Epidermal melanocyte (primary cell): Measurements from ENCODE around the gene TP53INP2.
"Not testable (repeated sequence)": the region's sequence is repeated elsewhere in the genome, so short reads cannot be mapped to it uniquely, and the experiment has no call there.

Experiments
- DNase-seq: peaks from one replicate; pipeline ENCODE4 v3.0.0; 2011; ENCODE audit warnings: low spot score; ENCODE audit not compliant: insufficient read length

Gene TP53INP2

GRCh38 chr20:34720266-34720665 is 16.1 kb downstream of the TP53INP2 start:
- DNase-seq: no peak

GRCh38 chr20:34722560-34722959 is 18.4 kb downstream of the TP53INP2 start:
- DNase-seq: not testable (repeated sequence)

- no peak for DNase-seq
These were observed 20.0 kb downstream of the TP53INP2 start for GRCh38 chr20:34724172-34724571.

- DNase-seq: no peak
These were observed 25.3 kb downstream of the TP53INP2 start for GRCh38 chr20:34729416-34729815.

- no peak for DNase-seq
These were observed 28.4 kb downstream of the TP53INP2 start for GRCh38 chr20:34732523-34732922.

- no peak for DNase-seq
These were observed 32.1 kb downstream of the TP53INP2 start for GRCh38 chr20:34736106-34736735.

- DNase-seq: no peak
These were observed 38.9 kb downstream of the TP53INP2 start for GRCh38 chr20:34743039-34743438.

- no peak for DNase-seq
These were observed 40.2 kb downstream of the TP53INP2 start for GRCh38 chr20:34744340-34744739.

- DNase-seq: no peak
These were observed 40.7 kb downstream of the TP53INP2 start for GRCh38 chr20:34744847-34745246.

- DNase-seq: no peak
These were observed 42.5 kb downstream of the TP53INP2 start for GRCh38 chr20:34746674-34747073.

- no peak for DNase-seq
These were observed 43.3 kb downstream of the TP53INP2 start for GRCh38 chr20:34747479-34747878.

- no peak for DNase-seq
These were observed 44.6 kb downstream of the TP53INP2 start for GRCh38 chr20:34748709-34749108.

- DNase-seq: no peak
These were observed 46.3 kb downstream of the TP53INP2 start for GRCh38 chr20:34750484-34750883.

- DNase-seq: no peak
These were observed 47.3 kb downstream of the TP53INP2 start for GRCh38 chr20:34751453-34751852.

GRCh38 chr20:34753706-34754461 is 49.7 kb downstream of the TP53INP2 start:
- no peak for DNase-seq

GRCh38 chr20:34754611-34755010 is 50.5 kb downstream of the TP53INP2 start:
- DNase-seq: no peak

- DNase-seq: no peak
These were observed 51.2 kb downstream of the TP53INP2 start for GRCh38 chr20:34755367-34755766.

- no peak for DNase-seq
These were observed 57.9 kb downstream of the TP53INP2 start for GRCh38 chr20:34762031-34762555.
